Measurements from ENCODE around the gene DPYSL5.
"Not testable (repeated sequence)": the region's sequence is repeated elsewhere in the genome, so short reads cannot be mapped to it uniquely, and the experiment has no call there.

DPYSL5 gene

DNA sequence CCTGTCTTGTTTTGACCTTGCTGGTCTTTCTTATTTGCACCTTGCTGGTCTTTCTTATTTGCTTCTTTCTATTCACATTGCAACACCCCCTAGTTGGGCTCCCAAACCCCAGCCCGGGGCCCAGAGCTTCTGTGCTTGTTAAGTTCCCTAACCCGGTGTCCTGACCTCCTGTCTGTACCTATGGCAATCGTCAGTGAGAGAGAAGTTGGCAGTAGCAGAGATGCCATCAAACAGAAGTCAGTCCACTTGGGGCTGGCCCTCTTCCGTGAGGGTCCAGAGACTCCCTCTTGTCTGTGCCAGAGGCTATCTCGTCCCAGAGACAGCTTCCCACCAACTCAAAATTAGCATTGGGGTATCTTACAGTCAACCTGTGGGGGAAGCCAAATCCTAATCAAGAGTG lies 55.7 kb downstream of the DPYSL5 start:
- DNase-seq, result no peak

DNA sequence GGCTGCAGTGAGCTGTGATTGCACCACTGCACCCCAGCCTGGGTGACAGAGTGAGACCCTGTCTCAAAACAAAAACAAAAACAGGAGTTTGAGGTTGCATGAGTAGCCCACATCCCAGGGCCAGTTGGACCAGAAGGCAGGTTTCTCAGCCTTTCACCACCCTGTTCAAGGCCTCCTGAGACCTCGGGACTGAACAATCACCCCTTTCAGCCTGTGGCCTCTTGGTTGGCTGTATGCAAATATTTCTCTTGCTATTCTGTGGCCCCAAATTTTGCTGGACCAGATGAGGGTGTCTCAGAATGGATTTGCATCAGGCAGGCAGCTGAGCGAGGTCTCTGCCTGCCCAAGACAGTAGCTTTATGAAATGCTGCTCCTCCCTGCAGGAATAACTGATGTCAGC lies 56.9 kb downstream of the DPYSL5 start:
- peak; percentile 91 for DNase-seq

DNA sequence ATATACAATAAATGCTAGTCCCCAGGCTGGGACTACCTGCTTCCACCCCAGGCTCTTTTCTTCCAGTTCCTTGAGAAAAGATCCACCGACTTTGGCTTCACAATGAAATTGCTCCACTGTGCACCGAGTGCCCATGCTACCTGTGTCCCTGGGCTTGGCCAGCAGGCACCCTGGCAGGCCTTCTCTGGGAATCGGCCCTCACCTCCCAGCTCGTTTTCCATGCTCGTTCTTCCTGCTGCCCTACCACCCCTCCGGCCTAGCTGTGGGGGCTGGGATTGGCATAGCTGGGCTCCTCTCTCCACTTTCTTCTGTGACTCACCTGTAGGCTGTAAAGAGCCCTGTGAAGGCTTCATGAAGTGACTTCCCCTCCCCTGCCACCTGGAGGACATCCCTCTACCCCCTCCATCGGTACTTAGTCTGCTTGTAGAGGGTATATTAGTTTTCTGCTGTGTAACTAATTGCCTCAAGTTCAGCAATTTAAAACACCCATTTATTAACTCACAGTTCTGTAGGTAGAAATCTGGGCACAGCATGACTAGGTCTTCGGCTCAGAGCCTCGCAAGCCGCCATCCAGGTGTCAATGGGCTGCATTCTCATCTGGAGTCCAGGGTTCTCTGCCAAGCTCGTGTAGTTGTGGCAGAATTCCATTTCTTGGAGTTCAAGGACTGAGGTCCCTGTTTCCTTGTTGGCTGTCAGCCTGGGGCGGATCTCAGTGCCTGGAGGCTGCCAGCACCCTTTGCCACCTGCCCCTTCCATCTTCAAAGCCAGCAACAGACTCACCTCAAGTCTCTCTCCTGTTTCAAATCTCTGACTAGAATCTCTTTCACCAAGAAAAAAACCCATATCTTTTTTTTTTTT lies 57.6 kb downstream of the DPYSL5 start:
- no peak for DNase-seq

DNA sequence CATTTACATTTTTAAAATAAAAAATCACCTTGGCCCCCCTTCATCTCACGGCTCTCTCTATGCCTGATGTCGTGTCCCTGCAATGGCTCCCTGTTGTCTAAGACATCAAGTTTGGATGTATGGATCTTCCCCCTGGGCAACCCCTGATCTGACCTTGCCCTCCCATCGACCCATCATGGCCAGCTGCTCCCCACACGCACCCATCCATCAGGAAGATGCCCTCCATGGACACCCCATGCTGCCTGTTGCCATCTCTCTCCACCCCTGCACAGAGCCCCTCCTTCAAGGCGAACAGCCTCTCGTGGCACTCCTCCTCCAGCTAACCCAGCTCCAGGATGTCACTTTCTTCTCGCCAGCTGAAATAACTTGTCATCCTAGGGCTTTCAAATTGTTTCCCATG lies 59.5 kb downstream of the DPYSL5 start:
- DNase-seq, result no peak

DNA sequence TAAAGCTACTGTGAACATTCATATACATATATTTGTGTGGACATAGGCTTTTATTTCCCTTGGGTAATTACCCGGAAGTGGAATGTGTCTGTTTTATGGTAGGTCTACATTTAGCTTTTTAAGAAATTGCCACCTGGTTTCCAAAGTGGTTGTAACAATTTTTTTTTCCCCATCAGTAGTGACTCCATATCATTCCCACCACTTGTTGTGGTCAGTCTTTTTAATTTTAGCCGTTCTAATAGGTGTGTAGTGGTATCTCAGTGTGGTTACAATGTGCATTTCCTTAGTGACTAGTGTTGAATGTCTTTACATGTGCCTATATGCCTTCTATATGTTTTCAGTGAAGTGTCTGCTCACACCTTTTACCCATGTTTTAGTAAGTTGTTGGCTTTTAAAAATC lies 62.2 kb downstream of the DPYSL5 start:
- no peak for DNase-seq

DNA sequence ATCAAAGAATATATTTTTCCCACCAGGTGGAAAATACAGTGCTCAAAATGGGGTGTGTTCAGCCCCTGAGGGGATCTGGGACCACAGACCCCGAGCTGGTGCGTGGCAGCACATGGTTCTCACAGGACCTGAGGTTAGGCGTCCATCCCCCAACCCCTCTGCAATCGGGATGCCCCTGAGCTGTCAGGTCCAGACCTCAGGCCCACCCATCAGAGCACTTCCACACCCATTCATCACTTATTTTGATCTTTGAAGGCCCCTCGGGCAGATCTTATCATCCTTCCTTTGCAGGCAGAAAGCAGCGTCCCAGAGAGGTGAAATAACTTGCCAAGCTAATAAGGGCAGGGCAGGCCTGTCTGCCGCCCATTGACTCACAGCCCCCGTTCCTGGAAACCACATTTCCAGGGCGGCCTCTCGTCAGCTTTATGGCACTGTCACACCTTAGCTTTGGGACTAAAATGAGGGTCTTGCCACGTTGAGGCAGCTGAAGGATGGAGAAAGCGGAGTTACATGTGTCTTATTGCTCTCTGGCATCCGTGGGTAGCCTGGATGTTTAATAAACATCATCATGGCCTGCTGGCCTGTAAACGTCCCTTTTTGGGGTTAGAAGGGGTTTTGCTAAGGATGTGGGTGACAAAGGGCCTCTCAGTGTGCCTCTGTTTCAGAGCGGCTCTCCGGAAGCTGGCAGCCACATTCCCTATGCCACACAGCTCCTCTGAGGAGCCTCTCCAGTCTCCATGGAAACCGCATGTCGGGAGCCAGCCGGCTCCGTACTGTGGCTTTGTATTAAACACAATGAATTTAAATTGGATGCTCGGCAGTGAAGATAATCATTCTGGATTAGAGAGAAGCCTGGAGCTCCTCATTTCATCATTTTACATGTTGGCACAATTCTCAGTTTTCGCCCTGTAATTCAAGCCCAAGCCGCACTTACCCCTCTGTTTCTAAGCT lies 64.3 kb downstream of the DPYSL5 start:
- no peak for DNase-seq

DNA sequence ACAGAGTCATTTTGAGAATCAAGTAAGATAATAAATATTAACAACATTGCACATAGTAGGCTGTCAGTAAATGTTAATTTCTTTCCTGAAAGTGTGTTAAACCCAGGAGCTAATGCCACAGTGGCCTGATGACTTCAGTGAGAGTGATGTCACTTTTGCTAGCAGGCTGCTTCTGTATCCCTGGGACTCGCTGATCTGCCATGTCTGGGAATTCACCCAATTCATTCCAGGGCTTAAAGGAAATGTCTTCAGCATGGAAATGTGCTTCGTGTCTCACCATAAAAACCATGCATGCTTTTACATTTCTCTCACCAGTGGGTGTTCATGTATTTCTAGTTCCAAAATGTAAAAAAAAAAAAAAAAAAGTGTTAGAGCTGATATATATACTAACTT lies 65.7 kb downstream of the DPYSL5 start:
- DNase-seq, result no peak

DNA sequence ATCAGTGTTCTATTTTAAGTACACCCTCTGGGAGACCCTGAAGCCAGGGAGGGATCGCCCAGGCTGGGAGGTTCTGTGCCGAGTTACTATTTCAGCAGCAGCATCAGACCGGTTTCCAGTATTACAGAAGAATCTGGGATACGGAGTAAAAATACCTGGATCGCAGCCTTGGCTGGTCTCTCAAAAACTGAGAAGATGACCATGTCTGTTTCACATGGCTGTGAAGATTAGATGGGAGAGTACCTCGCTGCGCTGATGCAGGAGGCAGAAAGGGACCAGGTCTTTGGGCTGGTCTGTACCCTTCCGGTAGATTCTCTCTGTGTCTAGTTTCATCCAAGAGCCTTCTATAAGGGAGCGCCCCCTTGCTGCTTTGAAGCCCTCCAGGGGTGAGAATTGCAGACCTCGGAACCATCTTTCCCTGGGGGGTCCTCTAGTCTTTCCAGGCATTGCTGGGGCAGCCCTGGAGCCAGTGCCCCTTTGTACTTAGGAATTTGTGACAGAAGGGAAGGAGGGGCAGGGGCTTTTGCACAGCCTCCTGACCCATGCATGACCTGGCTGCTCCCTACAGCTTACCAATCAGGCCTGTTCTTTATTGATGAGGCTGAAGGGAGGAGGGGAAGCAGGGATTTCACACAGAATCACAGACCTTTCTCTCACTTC lies 66.2 kb downstream of the DPYSL5 start:
- no peak for DNase-seq

DNA sequence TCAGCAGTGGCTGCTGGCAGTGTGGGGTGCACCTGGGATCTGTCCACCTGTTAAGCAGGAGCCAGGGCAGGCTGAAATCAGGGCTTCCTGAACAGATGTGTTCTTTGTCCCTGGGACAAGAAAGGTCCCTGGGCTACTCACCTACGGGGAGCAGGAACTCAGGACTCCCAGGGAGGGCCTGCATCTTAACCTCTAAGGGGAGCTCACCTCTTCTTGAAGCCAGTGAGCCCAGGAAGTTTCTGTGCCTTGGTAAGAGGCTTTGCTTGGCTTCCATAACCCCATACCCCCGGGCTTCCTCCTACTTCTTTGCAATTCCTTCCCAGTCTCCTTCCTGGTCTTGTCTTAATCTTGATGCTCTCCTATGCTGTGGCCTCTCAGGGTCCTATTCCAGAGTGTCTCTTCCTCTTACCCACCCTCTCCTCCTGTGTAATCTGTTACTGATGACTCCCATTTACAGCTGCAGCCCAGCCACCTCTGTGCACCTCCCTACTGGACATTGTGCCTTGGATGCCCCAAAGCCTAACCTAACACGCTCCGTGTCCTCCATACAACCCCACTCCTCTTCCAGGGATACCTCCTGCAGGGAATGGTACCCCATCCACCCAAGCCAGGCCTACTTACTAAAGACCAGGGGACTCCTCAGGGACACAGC lies 66.9 kb downstream of the DPYSL5 start:
- no peak for DNase-seq

DNA sequence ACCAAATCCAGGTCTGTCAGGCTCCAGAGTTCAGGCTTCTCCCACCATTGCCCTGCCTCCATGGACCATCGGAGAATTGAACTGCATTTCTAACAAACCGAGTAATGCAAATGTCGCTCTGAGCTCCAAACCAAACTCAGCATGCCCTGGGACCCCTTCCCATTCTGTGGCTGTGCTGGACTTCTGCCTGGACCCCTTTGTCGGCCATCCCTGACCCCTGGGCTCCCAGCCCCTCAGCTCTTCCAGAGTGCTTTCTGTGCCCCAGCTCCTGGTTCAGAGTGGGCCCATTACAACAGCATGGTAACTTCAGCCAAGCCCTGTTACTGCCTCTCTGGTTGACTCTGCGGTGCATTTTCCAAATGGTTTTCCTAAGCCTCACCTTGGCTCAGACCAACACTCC lies 67.4 kb downstream of the DPYSL5 start:
- DNase-seq, result no peak

DNA sequence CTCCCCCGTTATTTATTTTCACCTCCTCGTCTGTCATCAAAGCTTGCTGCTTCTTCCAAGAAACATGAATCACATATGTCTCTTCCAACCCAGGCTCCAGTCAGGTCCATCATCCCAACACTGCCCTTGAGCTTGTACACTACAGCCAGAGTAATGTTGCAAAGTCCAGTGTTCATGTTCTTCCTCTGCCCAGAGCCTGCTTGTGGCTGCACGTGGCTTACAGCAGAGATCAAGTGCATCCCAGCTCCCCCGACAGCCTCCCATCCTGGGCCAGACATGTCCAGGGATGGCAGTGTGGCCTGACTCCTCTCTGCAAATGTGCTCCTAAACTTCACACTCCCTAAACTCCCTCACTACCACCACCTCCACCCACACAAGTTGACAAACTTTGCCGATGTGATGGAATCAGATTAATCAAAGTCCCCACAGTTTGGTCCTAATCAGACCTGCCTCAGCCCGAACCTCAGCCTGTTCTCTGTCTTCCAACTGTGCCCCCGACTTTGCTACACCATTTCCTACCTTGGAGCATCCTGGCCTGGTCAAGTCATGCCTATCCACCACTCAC lies 68.3 kb downstream of the DPYSL5 start:
- DNase-seq, result no peak

DNA sequence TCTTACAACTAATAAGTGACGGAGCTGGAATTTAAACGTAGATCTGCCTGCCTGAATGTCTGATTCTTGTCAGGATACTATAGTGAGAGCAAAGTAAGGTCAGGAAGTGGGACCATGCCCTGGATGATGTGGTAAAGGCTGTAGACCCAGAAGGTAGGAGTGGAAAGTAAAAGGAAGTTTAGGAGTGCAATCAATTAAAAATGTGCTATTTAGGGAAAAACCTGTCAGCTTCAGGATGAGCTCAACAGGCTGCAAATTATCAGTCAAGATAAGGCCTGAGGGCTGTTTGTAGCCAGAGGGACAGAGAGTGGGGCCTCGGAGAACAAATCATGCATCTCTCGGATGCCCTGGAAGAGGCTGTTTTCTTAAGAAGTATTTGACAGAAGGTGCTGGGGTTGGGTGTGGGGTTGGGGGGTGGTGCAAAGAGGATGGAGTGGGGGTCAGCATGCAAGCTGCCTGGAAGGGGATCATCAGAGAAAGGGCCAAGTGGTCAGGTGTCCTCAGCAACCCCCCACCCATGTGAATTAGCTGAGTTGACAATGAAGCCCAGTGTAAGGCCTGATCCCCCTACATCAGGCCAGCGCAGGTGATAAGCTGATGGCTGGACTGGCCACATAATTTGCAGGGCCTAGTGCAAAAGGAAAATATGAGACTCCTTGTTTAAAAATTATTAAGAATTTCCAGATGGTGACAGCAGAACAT lies 69.4 kb downstream of the DPYSL5 start:
- no peak for DNase-seq

DNA sequence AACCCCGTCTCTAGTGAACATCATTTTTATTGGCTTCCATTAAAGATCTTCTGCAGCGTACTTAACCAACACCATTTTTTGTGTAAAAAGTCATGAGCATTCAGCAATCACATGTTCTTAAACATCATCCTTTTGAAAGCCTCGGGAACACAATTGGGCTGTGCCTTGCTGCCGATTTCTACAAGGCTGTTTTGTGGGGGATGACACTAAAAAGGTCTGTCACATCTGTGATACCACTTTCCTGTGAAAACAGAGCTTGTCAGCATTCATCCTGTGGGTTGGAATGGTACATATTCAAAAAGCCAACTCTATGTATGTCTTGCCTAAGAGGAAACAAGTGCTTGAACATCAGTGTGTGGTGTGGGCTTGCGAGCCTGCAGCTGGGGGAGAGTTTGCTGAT lies 73.4 kb downstream of the DPYSL5 start:
- no peak for DNase-seq

DNA sequence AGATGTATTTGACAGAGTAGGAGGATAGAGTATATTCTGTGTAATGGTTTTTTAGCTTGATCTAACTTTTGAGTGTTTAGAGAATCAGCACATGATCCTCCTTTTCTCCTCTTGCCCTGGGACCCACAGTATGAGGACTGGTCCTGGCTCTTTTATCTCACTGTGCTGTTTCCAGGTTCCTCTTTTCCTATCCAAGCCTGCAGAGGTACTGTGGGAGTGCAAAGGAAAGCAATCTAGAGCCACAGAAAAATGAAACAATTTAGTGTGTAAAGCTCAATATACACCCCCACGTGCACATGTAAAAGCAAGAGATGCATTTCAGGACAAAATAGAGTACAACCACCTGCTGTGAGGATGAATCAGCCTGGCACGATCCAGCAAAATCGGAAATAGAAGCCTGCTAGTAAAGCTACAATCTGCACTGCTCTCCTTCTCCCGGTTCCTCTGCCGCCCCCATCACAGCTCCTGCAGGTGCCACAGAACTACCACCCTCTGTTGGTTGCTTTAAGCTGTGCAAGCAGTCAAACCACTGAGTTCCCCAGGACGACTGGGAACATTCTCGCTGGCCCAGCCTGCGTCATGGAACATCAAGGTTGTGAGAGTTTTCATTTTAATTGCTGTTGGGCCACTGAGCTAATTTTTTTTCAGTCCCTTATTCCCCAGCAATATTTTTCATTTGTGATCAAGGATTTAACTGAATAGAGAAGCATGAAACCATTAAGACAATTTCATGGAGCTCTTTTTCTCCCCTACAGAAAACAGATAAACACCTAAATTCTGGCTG lies 74.7 kb downstream of the DPYSL5 start:
- peak; percentile 30 for DNase-seq

DNA sequence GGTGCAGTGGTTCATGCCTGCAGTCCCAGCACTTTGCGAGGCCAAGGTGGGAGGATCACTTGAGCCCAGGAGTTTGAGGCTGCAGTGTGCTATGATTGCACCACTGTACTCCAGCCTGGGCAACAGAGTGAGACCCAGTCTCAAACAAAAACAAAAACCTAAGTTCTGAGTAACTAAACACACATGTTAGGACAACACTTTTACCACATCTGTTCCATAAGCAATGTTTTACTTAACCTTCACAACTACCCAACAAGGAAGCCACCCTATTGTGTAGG lies 75.2 kb downstream of the DPYSL5 start:
- DNase-seq, result not testable (repeated sequence)

DNA sequence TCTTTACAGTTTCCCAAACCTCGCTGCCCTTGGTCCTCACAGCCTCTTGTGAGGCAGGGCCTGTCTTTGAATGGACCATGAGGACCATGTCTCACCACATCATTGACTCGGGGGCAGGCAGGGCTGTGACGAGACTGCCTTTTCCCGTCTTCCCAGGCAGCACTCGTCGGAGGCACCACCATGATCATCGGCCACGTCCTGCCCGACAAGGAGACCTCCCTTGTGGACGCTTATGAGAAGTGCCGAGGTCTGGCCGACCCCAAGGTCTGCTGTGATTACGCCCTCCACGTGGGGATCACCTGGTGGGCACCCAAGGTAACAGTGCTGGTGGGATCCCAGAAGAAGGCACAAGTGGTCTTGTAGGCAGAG lies 76.8 kb downstream of the DPYSL5 start:
- no peak for DNase-seq

DNA sequence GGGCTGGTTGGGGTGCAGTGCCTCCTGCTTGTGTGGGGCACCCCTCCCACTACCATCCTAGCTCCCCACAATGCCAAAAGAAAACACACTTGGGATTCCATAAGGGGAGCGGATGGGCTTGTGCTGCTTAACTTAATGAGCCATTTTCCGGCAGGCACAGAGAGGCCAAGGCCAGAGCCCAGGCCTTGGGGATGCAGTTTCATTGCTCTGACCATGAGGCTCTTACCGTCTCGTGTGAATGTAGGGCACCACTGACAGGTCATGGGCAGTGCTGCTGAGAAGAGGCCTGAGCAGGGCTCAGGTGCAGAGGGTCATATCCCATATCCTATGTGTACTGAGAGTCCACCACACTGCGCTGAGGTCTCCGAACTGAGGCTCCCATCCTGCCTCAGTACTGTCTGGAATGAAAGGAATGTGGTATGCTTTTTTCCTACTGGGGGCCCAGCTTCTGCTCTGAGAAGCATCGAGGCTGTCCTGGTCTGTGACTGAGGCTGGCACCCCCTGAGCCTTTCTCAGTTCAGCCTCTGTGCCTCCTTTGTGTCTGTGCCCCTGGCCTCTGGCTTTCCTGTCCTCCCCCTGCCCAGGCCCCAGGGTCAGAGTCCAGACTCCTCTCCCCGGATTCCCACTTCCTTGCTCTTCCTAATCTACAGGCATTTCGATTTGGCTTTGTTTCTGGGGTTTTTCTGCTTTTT lies 77.3 kb downstream of the DPYSL5 start:
- DNase-seq, result no peak

DNA sequence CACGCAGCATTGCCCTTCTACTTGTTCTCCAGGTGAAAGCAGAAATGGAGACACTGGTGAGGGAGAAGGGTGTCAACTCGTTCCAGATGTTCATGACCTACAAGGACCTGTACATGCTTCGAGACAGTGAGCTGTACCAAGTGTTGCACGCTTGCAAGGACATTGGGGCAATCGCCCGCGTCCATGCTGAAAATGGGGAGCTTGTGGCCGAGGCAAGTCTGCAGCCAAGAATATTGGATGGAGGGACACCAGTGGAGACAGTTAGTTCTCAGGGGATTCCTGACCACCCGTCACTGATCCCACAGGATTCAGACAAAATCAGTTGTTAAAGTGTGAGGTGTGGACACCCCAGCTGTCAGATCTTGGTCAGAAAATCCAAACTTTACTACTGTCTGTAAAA lies 79.3 kb downstream of the DPYSL5 start:
- DNase-seq, result no peak

DNA sequence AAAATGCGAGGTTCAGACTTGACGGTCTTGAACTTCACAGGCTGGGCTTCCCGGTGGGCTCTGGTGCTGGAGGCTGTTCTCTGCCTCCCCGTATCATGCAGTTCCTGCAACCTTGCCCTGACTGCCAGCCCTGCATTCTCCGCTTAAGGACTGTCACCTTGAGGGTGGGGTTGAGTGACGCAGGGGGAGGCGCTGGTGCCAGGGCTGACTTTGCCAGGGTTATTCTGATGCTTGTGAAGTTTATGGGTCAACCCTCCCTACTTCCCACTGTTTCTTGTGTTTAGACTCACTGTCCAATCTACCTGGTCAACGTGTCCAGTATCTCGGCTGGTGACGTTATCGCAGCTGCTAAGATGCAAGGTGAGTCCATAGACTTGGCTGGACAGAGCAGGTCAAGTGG lies 85.0 kb downstream of the DPYSL5 start:
- DNase-seq, result no peak

DNA sequence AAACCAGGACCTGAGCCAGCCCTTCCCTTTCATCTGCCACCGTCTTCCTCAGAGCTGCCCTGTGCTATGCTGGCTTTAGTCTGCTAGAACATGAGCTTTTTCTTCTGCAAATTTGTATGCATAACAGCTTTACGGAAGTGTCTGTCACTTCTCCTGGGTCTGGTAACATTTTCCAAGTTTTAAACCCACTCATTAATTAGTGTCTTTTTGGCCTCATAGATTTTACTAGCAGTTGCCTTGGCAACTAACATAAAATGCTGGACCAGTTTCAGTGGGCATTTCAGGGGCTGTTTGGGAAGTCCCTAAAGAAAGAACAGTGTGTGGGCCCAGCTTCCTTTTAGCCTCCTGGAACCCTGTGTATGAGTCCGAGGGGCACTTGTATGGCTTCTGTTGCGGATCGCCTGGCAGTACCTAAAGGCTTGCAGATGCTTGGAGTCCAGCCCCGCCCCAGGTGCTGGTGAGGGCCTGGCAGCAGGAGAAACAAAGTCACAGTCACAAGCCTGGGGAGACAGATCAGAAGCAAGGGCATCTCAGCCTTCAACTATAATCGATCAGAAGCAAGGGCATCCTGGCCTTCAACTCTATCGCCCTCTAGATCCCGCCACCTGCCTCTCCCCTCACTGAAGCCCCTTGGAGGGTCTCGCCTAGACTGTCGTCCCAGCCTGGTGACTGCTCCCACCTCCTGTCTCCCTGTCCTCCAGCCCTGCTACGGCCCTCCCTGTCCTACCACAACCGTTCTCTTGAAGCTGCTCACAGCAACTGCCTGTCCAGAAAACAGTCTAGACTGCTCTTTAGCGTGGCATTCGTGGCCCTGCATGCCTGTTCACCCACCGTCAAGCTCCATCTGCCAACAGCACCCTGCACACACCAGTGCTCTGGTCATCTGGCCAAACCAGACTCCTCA lies 85.8 kb downstream of the DPYSL5 start:
- no peak for DNase-seq

All from NCI-H526 treated with DMSO at 0.1 percent for 48 hours (cell line).